HG02973 (cell line): Measurements from ENCODE around the gene RNF11.

Source experiments
- ATAC-seq: cut with Tn5 transposase; IDR thresholded peaks from one replicate; pipeline ENCODE4 v1.9.1; 2021; ENCODE audit warnings: moderate library complexity; ENCODE audit not compliant: unreplicated experiment

RNF11 gene

GRCh38 chr1:51294566-51295184, 58.6 kb downstream of the RNF11 start:
- ATAC-seq = no peak

- no peak for ATAC-seq
Observed at GRCh38 chr1:51295926-51296325, 59.9 kb downstream of the RNF11 start.

- ATAC-seq = peak; percentile 57
Observed at GRCh38 chr1:51296383-51297357, 60.6 kb downstream of the RNF11 start.

- no peak for ATAC-seq
Observed at GRCh38 chr1:51297401-51298321, 61.6 kb downstream of the RNF11 start.

- no peak for ATAC-seq
Observed at GRCh38 chr1:51298322-51298705, 62.2 kb downstream of the RNF11 start.

GRCh38 chr1:51299185-51299885, 63.3 kb downstream of the RNF11 start:
- no peak for ATAC-seq

GRCh38 chr1:51299981-51300670, 64.1 kb downstream of the RNF11 start:
- no peak for ATAC-seq

- ATAC-seq = no peak
Observed at GRCh38 chr1:51301152-51301843, 65.2 kb downstream of the RNF11 start.

- no peak for ATAC-seq
Observed at GRCh38 chr1:51301844-51302162, 65.7 kb downstream of the RNF11 start.

- no peak for ATAC-seq
Observed at GRCh38 chr1:51302270-51302669, 66.2 kb downstream of the RNF11 start.

GRCh38 chr1:51302746-51303145, 66.7 kb downstream of the RNF11 start:
- no peak for ATAC-seq

GRCh38 chr1:51303315-51303714, 67.2 kb downstream of the RNF11 start:
- no peak for ATAC-seq

- peak; percentile 37 for ATAC-seq
Observed at GRCh38 chr1:51303751-51304251, 67.7 kb downstream of the RNF11 start.

GRCh38 chr1:51304360-51304759, 68.3 kb downstream of the RNF11 start:
- ATAC-seq = no peak

- no peak for ATAC-seq
Observed at GRCh38 chr1:51305371-51305823, 69.3 kb downstream of the RNF11 start.

GRCh38 chr1:51306950-51307349, 70.9 kb downstream of the RNF11 start:
- ATAC-seq = no peak

GRCh38 chr1:51308636-51309035, 72.6 kb downstream of the RNF11 start:
- ATAC-seq = no peak

GRCh38 chr1:51309291-51309690, 73.2 kb downstream of the RNF11 start:
- ATAC-seq = no peak
